Measurements from ENCODE around the gene DPP6.
"Not testable (repeated sequence)": the region's sequence is repeated elsewhere in the genome, so short reads cannot be mapped to it uniquely, and the experiment has no call there.

Gene DPP6

DNA sequence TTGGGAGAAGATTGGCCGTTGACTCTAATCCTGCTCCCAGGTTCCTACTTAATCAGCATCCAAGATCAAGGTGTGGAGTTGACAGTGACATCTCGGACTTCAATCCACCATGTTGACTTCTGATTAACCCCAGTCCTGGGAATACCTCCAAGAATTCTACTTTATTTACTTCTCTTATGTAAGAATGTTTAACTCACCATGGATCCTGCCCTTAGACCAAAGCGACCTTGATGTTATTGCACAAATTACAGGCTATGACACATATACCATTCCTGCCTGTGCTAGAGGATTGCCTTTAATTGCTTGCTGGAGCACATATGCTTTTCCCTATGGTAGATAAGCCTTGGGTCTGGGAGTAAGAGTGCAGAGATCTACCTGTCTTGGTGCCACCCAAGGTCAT, 28.1 kb downstream of the DPP6 start:
- H3K27ac ChIP-seq (ENCODE audit: insufficient read depth in 1 of 2, low read depth in 1 of 2, low read length in 2 of 2, poor library complexity in 1 of 2, severe bottlenecking in 2 of 2); POLR2A ChIA-PET; H3K4me1 ChIP-seq (ENCODE audit: control extremely low read depth in 1 of 4, control insufficient read depth in 4 of 4, insufficient read depth in 4 of 4, low read length in 3 of 4); H3K9me3 ChIP-seq (ENCODE audit: control extremely low read depth in 1 of 5, control insufficient read depth in 4 of 5, insufficient read depth in 2 of 5, low read depth in 1 of 5, low read length in 4 of 5); H3K27me3 ChIP-seq (replicated peaks in 2 of 5; ENCODE audit: control insufficient read depth in 4 of 5, insufficient read depth in 5 of 5, low read length in 4 of 5); H3K36me3 ChIP-seq (ENCODE audit: control insufficient read depth in 4 of 4, insufficient read depth in 4 of 4, low read length in 3 of 4); CTCF ChIA-PET; H3K4me3 ChIP-seq (ENCODE audit: control insufficient read depth in 1 of 7, extremely low read depth in 1 of 7, insufficient read depth in 4 of 7, low read depth in 2 of 7, low read length in 6 of 7); DNase-seq: not testable (repeated sequence)
- WGBS (ENCODE audit: insufficient coverage): 100% methylated on average over 1 of the region's 3 CpGs

DNA sequence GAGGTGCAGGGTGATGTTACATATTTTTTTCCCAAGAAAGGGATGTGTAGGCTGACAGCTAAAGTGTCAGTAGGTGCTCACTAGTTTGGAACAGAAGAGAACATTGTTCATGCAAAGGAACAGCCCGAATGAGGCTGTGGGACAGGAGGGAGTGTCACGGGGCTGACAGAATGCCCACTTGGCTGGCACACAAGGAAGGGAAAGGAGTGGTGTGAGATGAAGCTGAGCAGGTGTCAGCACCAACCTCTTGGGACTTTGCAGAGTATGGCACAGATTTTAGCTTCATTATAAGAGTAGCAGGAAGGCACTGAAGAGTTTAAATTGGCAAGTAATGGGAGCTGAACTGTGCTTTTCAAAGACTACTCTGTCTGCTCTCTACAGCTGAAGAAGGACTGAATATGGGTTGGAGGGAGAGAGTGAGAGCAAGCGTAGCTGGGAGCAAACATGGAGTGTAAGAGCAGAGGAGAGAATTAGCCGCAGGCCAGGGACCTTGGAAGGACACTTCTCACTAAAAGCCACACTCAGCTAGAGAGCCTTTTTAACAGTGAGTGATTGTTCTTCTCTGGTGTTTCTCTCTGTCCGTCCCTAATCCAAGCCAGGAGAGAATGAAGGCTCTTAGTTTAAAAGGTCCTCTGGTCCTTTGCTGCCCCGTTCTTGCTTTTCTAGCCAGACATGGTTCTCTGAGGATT, 35.0 kb downstream of the DPP6 start:
- H3K27ac ChIP-seq (ENCODE audit: insufficient read depth in 1 of 2, low read depth in 1 of 2, low read length in 2 of 2, poor library complexity in 1 of 2, severe bottlenecking in 2 of 2); CTCF ChIA-PET; H3K36me3 ChIP-seq (ENCODE audit: control insufficient read depth in 4 of 4, insufficient read depth in 4 of 4, low read length in 3 of 4); H3K4me3 ChIP-seq (ENCODE audit: control insufficient read depth in 1 of 7, extremely low read depth in 1 of 7, insufficient read depth in 4 of 7, low read depth in 2 of 7, low read length in 6 of 7); H3K4me1 ChIP-seq (ENCODE audit: control extremely low read depth in 1 of 4, control insufficient read depth in 4 of 4, insufficient read depth in 4 of 4, low read length in 3 of 4); H3K9me3 ChIP-seq (ENCODE audit: control extremely low read depth in 1 of 5, control insufficient read depth in 4 of 5, insufficient read depth in 2 of 5, low read depth in 1 of 5, low read length in 4 of 5); POLR2A ChIA-PET; H3K27me3 ChIP-seq (replicated peaks in 2 of 5; ENCODE audit: control insufficient read depth in 4 of 5, insufficient read depth in 5 of 5, low read length in 4 of 5); DNase-seq: not testable (repeated sequence)
- WGBS (ENCODE audit: insufficient coverage): no CpG with 5 or more reads among the region's 6 CpGs

DNA sequence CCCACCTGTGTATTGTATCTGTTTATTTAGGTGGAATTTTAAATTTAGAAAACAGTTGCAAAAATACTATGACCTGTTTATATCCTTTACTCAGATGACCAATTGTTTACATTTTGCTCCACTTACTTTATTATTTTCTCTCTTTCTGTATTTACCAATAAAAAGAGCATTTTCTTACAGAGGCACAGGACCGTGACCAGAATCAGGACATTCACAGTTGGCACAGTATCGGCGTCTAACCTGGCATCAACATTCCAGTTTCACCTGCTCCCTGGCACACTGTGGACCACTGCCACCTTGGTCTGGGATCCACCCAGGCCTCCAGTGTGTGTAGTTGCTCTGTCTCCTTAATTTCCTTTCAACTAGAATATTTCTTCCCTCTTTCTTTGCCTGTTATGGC, 39.9 kb downstream of the DPP6 start:
- H3K27me3 ChIP-seq (replicated peaks in 2 of 5; ENCODE audit: control insufficient read depth in 4 of 5, insufficient read depth in 5 of 5, low read length in 4 of 5); H3K36me3 ChIP-seq (ENCODE audit: control insufficient read depth in 4 of 4, insufficient read depth in 4 of 4, low read length in 3 of 4); H3K4me3 ChIP-seq (ENCODE audit: control insufficient read depth in 1 of 7, extremely low read depth in 1 of 7, insufficient read depth in 4 of 7, low read depth in 2 of 7, low read length in 6 of 7); H3K27ac ChIP-seq (ENCODE audit: insufficient read depth in 1 of 2, low read depth in 1 of 2, low read length in 2 of 2, poor library complexity in 1 of 2, severe bottlenecking in 2 of 2); POLR2A ChIA-PET; DNase-seq; H3K4me1 ChIP-seq (ENCODE audit: control extremely low read depth in 1 of 4, control insufficient read depth in 4 of 4, insufficient read depth in 4 of 4, low read length in 3 of 4); CTCF ChIA-PET; H3K9me3 ChIP-seq (ENCODE audit: control extremely low read depth in 1 of 5, control insufficient read depth in 4 of 5, insufficient read depth in 2 of 5, low read depth in 1 of 5, low read length in 4 of 5): not testable (repeated sequence)
- no CpG with 5 or more reads among the region's 3 CpGs for WGBS (ENCODE audit: insufficient coverage)

GRCh38 chr7:154095201-154095600, 43.0 kb downstream of the DPP6 start:
- CTCF ChIA-PET, POLR2A ChIA-PET: not testable (repeated sequence)
- WGBS (ENCODE audit: insufficient coverage): no CpG with 5 or more reads among the region's 9 CpGs

DNA sequence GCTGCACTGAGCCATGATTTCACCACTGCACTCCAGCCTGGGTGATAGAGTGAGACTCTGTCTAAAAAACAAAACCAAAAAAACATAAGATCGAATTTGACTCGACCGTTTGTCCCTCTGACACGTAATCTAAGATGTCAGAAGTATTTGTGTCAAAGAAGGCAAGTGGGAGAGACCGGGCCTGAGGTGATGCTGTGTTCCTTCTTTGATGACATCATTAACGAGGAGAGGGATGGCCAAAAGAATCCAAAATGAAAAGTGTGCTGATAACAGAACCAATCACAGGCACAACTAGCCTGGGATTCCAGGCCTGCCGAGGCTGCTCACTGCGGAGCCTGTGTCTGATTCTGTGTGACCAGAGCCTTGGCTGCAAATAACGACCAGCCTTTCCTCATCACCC, 52.9 kb downstream of the DPP6 start:
- POLR2A ChIA-PET; DNase-seq; H3K4me1 ChIP-seq (ENCODE audit: control extremely low read depth in 1 of 4, control insufficient read depth in 4 of 4, insufficient read depth in 4 of 4, low read length in 3 of 4); CTCF ChIA-PET; H3K36me3 ChIP-seq (ENCODE audit: control insufficient read depth in 4 of 4, insufficient read depth in 4 of 4, low read length in 3 of 4); H3K27me3 ChIP-seq (replicated peaks in 2 of 5; ENCODE audit: control insufficient read depth in 4 of 5, insufficient read depth in 5 of 5, low read length in 4 of 5); H3K9me3 ChIP-seq (ENCODE audit: control extremely low read depth in 1 of 5, control insufficient read depth in 4 of 5, insufficient read depth in 2 of 5, low read depth in 1 of 5, low read length in 4 of 5); H3K27ac ChIP-seq (ENCODE audit: insufficient read depth in 1 of 2, low read depth in 1 of 2, low read length in 2 of 2, poor library complexity in 1 of 2, severe bottlenecking in 2 of 2); H3K4me3 ChIP-seq (ENCODE audit: control insufficient read depth in 1 of 7, extremely low read depth in 1 of 7, insufficient read depth in 4 of 7, low read depth in 2 of 7, low read length in 6 of 7): not testable (repeated sequence)
- 93% methylated on average over 7 of the region's 9 CpGs for WGBS (ENCODE audit: insufficient coverage)

More at GRCh38 chr7:154095201-154095600, 43.0 kb downstream of the DPP6 start:
- DNase-seq: peak in 1 of 3 donors; percentile 1
- H3K9me3 ChIP-seq (ENCODE audit: control extremely low read depth in 1 of 5, control insufficient read depth in 4 of 5, insufficient read depth in 2 of 5, low read depth in 1 of 5, low read length in 4 of 5); H3K4me1 ChIP-seq (ENCODE audit: control extremely low read depth in 1 of 4, control insufficient read depth in 4 of 4, insufficient read depth in 4 of 4, low read length in 3 of 4); H3K27me3 ChIP-seq (replicated peaks in 2 of 5; ENCODE audit: control insufficient read depth in 4 of 5, insufficient read depth in 5 of 5, low read length in 4 of 5); H3K27ac ChIP-seq (ENCODE audit: insufficient read depth in 1 of 2, low read depth in 1 of 2, low read length in 2 of 2, poor library complexity in 1 of 2, severe bottlenecking in 2 of 2); H3K4me3 ChIP-seq (ENCODE audit: control insufficient read depth in 1 of 7, extremely low read depth in 1 of 7, insufficient read depth in 4 of 7, low read depth in 2 of 7, low read length in 6 of 7); H3K36me3 ChIP-seq (ENCODE audit: control insufficient read depth in 4 of 4, insufficient read depth in 4 of 4, low read length in 3 of 4): not testable (repeated sequence)

GRCh38 chr7:154109615-154110014, 57.4 kb downstream of the DPP6 start:
- POLR2A ChIA-PET; H3K36me3 ChIP-seq (ENCODE audit: control insufficient read depth in 4 of 4, insufficient read depth in 4 of 4, low read length in 3 of 4); H3K27me3 ChIP-seq (replicated peaks in 2 of 5; ENCODE audit: control insufficient read depth in 4 of 5, insufficient read depth in 5 of 5, low read length in 4 of 5); CTCF ChIA-PET; H3K4me3 ChIP-seq (ENCODE audit: control insufficient read depth in 1 of 7, extremely low read depth in 1 of 7, insufficient read depth in 4 of 7, low read depth in 2 of 7, low read length in 6 of 7); H3K27ac ChIP-seq (ENCODE audit: insufficient read depth in 1 of 2, low read depth in 1 of 2, low read length in 2 of 2, poor library complexity in 1 of 2, severe bottlenecking in 2 of 2); H3K9me3 ChIP-seq (ENCODE audit: control extremely low read depth in 1 of 5, control insufficient read depth in 4 of 5, insufficient read depth in 2 of 5, low read depth in 1 of 5, low read length in 4 of 5); DNase-seq; H3K4me1 ChIP-seq (ENCODE audit: control extremely low read depth in 1 of 4, control insufficient read depth in 4 of 4, insufficient read depth in 4 of 4, low read length in 3 of 4): not testable (repeated sequence)
- no CpG with 5 or more reads among the region's 3 CpGs for WGBS (ENCODE audit: insufficient coverage)

DNA sequence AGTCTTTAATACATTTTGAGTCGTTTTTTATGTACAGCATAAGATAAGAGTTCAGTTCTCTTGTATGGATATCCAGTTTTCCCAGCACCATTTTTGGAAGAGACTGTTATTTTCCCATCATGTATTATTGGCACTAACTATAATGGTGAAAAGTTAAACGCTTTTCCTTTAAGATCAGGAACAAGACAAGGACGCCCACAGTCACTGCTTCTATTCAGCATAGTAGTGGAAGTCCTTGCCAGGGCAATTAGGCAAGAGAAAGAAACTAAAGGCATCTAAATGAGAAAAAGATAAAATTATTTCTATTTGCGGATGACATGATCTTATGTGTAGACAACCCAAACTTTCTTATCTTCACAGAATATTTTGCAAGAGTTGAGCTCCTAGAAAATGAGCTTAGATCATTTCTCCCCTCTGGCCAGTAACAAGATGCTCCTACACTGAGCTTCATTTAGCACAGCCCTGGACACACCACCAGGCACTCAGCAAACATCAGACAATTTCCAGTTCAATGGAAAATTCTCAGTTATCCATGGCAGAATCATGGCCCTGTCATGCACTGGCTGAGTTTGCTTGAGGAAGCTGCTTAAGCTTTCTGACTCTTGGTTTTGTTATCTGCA, 61.6 kb downstream of the DPP6 start:
- H3K9me3 ChIP-seq (ENCODE audit: control extremely low read depth in 1 of 5, control insufficient read depth in 4 of 5, insufficient read depth in 2 of 5, low read depth in 1 of 5, low read length in 4 of 5); DNase-seq; H3K27ac ChIP-seq (ENCODE audit: insufficient read depth in 1 of 2, low read depth in 1 of 2, low read length in 2 of 2, poor library complexity in 1 of 2, severe bottlenecking in 2 of 2); H3K27me3 ChIP-seq (replicated peaks in 2 of 5; ENCODE audit: control insufficient read depth in 4 of 5, insufficient read depth in 5 of 5, low read length in 4 of 5); H3K4me1 ChIP-seq (ENCODE audit: control extremely low read depth in 1 of 4, control insufficient read depth in 4 of 4, insufficient read depth in 4 of 4, low read length in 3 of 4); CTCF ChIA-PET; H3K4me3 ChIP-seq (ENCODE audit: control insufficient read depth in 1 of 7, extremely low read depth in 1 of 7, insufficient read depth in 4 of 7, low read depth in 2 of 7, low read length in 6 of 7); POLR2A ChIA-PET; H3K36me3 ChIP-seq (ENCODE audit: control insufficient read depth in 4 of 4, insufficient read depth in 4 of 4, low read length in 3 of 4): not testable (repeated sequence)
- no CpG with 5 or more reads among the region's 4 CpGs for WGBS (ENCODE audit: insufficient coverage)
